GM19468 (cell line): ENCODE measurements around the gene LPAR6.

Experiments used
- ATAC-seq: cut with Tn5 transposase; IDR thresholded peaks from one replicate; pipeline ENCODE4 v1.9.1; 2021; ENCODE audit warnings: mild to moderate bottlenecking, moderate library complexity, moderate number of reproducible peaks; ENCODE audit not compliant: unreplicated experiment; ENCODE audit errors: extremely low read depth

Gene LPAR6

DNA sequence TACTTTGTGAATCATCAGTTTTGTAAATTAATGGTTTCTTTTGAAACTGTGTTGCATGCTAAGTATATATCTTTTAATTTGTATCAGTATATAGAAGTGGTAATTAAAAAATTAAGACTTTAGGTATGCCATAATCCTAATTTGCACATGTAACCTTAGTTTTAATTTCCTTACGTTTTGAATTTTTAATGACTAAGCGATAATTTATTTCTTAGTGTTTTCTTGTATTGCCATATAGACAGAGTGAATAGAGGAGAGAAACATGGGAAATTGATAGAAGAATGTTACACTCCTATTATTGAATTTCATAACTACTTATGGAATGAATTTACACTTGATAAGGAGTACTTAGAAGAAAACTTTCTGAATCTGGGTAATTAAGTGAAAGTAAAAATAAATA is 29.5 kb downstream of the LPAR6 start:
- ATAC-seq, result no peak

DNA sequence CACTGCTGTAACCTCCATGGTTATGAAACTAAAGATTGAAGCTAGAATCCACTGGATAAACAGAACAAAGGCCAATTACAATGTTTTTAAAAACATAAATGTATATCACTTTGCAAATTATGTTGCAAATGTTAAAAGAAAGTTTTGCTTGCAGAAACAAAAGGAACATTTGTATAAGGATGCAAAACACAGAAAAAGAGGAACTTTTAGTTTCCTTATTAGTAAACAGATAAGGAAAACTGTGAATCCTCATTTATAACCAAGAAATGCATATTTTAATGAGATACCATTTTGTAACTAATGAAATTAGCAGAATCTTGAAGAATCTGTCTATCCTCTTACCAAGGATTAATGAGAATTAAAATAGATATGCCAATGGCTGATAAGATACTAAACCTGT is 32.3 kb downstream of the LPAR6 start:
- ATAC-seq, result no peak

DNA sequence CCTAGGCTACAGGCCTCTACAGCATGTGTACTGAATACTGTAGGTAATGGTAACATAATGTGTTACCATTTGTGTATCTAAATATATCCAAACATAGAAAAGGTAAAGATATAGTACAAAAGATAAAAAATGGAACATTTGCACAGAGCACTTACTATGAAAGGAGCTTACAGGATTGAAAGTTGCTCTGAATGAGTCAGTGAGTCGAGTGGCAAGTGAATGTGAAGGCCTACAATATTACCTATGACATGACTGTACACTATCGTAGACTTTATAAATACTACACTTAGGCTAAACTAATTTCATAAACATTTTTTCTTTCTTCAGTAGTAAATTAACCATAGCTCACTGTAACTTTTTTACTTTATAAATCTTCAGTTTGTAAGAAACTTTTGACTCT is 35.1 kb downstream of the LPAR6 start:
- ATAC-seq, result no peak

DNA sequence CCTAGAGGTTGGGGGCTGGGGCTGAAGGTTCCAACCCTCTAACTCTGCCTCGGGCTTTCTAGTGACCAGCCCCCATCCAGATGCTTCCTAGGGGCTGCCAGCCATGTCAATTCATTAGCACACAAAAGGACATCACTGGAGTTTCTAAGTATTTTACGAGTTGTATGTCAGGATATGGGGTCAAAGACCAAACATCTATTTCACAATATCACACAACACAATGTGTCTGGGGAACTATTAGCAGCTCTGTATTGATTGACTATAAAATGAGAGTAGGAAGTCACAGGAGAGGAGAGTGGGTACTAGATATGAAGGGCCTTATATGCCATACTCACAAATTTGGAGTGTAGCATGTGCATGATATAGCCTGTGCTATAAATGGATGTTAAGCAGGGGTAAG is 42.1 kb downstream of the LPAR6 start:
- ATAC-seq, result no peak

DNA sequence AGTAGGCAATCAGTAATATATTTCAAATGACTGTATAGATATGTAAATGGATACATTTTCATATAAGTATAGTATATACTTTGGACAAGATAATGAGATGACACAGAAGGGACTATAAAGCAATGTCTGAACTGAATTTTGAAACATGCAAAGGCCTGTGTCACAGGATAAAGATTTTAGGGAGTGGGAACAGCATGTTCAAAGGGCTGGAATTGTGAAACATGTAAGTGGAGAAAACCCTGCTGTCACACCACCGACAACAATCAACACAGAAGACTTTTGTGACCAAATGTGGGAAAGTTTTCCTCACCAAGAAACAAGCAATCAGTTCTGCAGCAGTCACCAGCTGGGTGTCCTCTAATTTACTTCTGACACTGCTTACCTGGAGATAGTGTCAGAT is 42.9 kb downstream of the LPAR6 start:
- ATAC-seq, result no peak
